Type B pancreatic cell (in vitro differentiated cells): ENCODE results near the gene PTPRR. TPM values are rescaled to one million over a fixed set of nuclear protein-coding genes. Genes with fewer than 3 reads are reported as not detected.

Experiments
- DNase-seq: peaks from one replicate; pipeline ENCODE4 v3.0.0; 2021; ENCODE audit warnings: mixed read lengths; ENCODE audit not compliant: unreplicated experiment; ENCODE audit errors: extremely low spot score
- H3K27ac Mint-ChIP-seq: 2 replicates; pipeline ENCODE4 v1.8.0; 2021; ENCODE audit warnings: mild to moderate bottlenecking, mixed read lengths
- H3K27me3 Mint-ChIP-seq: 2 replicates; pipeline ENCODE4 v1.8.0; 2021; ENCODE audit warnings: mixed read lengths
- H3K36me3 Mint-ChIP-seq: 2 replicates; pipeline ENCODE4 v1.8.0; 2021; ENCODE audit warnings: mixed read lengths
- H3K4me1 Mint-ChIP-seq: one replicate; pipeline ENCODE4 v1.8.0; 2021; ENCODE audit warnings: mixed read lengths; ENCODE audit not compliant: unreplicated experiment
- H3K4me3 Mint-ChIP-seq: 2 replicates; pipeline ENCODE4 v1.8.0; 2021; ENCODE audit warnings: mild to moderate bottlenecking, mixed read lengths
- H3K9me3 Mint-ChIP-seq: 2 replicates; pipeline ENCODE4 v1.8.0; 2021; ENCODE audit warnings: mixed read lengths
- total RNA-seq: library from RNA; stranded (reverse); gene quantifications from 2 replicates; pipeline ENCODE4 v1.2.1, GENCODE V29; 2021; ENCODE audit warnings: low replicate concordance
- TF ChIP-seq, protein P1 (sequence below): fragments of 200-600 bp; sonication (generic); conservative IDR thresholded peaks from 2 replicates; pipeline ENCODE4 v1.5.0; 2021; ENCODE audit warnings: antibody characterized with exemption, mild to moderate bottlenecking

PTPRR gene
- total RNA-seq, 1 donor from 2014 or later: 0.77 TPM

DNA sequence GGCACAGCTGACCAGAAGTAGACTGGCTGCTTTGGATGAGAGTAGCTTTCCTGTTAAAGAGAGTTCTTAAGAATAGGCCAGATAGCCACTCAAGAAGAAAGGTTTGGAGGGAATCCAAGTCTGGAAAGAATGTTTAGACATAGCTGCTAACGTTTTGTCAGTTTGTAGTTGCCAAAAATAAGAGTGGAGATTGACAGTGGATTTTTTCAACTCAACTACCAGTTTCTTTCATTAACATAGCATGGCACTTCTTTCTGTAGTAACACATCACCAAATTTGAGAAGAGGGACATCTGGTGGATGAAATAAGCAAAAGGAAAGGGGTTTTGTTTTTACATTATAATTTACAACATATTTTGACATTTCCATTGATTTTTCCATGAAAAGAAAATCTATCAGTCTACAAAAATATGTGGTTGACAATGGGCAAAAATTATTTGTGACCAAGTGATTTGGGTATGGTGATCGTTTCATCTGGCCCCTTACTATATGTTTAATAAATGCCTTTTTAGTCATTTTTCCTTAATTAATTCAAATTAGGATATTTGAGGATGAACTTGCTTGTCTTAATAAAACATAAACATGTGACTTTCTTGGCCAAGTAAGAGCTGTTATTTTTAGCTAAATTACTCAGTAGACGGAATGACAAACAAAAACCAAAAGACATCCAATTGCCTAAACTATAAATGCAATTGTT, 71.1 kb downstream of the PTPRR start:
- H3K27ac Mint-ChIP-seq: no peak overlapping the region
- H3K27me3 Mint-ChIP-seq: no peaks in the 10 kb centered on the region
- no peak for DNase-seq
- H3K4me1 Mint-ChIP-seq: peaks cover 5% of the 10 kb centered on the region
- no peaks in the 10 kb centered on the region for H3K36me3 Mint-ChIP-seq
- no peaks in the 10 kb centered on the region for H3K9me3 Mint-ChIP-seq
- TF ChIP-seq, protein P1, sequence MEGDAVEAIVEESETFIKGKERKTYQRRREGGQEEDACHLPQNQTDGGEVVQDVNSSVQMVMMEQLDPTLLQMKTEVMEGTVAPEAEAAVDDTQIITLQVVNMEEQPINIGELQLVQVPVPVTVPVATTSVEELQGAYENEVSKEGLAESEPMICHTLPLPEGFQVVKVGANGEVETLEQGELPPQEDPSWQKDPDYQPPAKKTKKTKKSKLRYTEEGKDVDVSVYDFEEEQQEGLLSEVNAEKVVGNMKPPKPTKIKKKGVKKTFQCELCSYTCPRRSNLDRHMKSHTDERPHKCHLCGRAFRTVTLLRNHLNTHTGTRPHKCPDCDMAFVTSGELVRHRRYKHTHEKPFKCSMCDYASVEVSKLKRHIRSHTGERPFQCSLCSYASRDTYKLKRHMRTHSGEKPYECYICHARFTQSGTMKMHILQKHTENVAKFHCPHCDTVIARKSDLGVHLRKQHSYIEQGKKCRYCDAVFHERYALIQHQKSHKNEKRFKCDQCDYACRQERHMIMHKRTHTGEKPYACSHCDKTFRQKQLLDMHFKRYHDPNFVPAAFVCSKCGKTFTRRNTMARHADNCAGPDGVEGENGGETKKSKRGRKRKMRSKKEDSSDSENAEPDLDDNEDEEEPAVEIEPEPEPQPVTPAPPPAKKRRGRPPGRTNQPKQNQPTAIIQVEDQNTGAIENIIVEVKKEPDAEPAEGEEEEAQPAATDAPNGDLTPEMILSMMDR: peak; percentile 69
- no peak overlapping the region for H3K4me3 Mint-ChIP-seq

DNA sequence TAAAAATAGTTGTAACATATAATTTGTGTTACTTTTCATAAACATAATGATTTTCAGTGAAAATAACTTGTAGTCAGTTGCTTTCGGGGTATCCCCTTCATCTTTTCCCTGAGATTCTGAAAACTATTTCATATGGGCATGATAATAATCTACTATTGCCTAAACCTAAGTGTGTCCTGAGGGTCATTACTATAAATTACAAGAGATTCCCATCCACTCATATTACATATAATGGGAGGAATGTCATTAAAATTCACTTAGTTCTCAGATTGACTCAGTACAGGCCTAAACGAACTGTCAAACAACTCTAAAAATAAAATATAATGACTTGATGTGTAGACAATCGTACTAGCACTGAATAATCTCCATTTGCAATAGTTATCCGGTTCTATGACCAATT, 72.7 kb downstream of the PTPRR start:
- no peak overlapping the region for H3K4me3 Mint-ChIP-seq
- no peaks in the 10 kb centered on the region for H3K27me3 Mint-ChIP-seq
- TF ChIP-seq, protein P1: no peak
- H3K36me3 Mint-ChIP-seq: no peaks in the 10 kb centered on the region
- H3K9me3 Mint-ChIP-seq: no peaks in the 10 kb centered on the region
- H3K4me1 Mint-ChIP-seq: peaks cover 4% of the 10 kb centered on the region
- H3K27ac Mint-ChIP-seq: no peak overlapping the region
- DNase-seq: no peak

DNA sequence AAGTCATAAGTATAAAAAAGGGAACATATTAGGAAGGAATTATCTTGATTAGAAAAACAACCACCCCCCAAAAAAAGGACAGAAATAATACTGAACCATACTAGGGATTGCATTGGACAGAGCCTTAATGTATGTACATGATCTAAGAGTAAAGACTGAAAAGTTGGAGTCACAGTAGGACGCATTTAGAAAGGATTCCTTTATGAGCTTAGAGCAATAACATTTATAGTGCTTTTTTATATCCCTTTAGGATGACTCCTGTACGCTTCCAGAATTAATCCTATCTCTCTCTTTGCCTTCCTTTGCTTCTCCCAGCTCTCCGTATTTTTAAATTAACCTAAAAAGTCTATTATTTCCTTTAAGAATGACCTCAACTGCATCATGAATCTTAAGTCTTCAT, 75.3 kb downstream of the PTPRR start:
- TF ChIP-seq, protein P1: no peak
- Mint-ChIP-seq H3K36me3 (no peaks in the 10 kb centered on the region), H3K4me1 (no peaks in the 10 kb centered on the region)

DNA sequence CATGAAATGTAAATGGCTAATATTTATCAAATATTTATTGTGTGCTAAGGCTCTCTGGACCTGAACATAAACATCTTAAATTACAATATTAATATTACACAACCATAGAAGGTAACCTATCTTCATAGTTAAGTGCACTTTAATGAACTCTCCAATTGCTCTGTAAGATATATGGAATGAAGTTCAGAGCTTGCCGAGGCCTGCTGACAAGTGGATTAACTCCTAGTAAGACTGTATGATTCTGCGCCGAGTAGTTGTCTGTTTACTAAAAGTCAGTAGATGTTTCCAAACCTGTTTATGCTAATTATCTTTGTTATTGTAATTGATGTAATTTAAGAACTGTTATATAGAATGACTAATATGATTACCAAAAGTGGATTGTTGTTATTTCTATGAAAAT, 77.2 kb downstream of the PTPRR start:
- Mint-ChIP-seq H3K4me3 (no peak overlapping the region), H3K36me3 (no peaks in the 10 kb centered on the region), H3K27me3 (no peaks in the 10 kb centered on the region), H3K9me3 (no peaks in the 10 kb centered on the region), H3K4me1 (no peaks in the 10 kb centered on the region), H3K27ac (no peak overlapping the region)
- TF ChIP-seq, protein P1: no peak
- no peak for DNase-seq

More for the DNA sequence above, 75.3 kb downstream of the PTPRR start:
- no peak overlapping the region for H3K4me3 Mint-ChIP-seq
- H3K9me3 Mint-ChIP-seq: no peaks in the 10 kb centered on the region
- no peak for DNase-seq
- no peak overlapping the region for H3K27ac Mint-ChIP-seq
- no peaks in the 10 kb centered on the region for H3K27me3 Mint-ChIP-seq

DNA sequence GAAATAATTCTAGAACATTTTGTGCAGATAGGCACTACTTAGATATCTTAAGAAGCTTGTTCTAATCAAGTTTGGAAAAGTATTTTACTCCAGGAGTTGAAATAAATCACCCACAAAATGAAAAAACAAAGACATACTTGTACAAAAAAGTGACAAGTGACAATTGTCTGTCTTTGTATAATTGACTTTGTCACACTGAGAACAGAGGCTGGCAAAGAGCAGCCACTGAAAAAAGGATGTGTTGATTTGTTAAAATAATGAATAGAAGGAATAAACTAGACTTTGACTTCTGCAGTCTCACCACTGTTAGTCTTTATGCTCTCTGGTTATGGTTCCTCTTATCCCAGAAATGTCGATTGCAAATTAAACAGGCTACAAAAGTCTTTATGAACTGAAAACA, 77.6 kb downstream of the PTPRR start:
- Mint-ChIP-seq H3K27ac (no peak overlapping the region), H3K9me3 (no peaks in the 10 kb centered on the region), H3K27me3 (no peaks in the 10 kb centered on the region), H3K36me3 (no peaks in the 10 kb centered on the region), H3K4me3 (no peak overlapping the region), H3K4me1 (no peaks in the 10 kb centered on the region)
- TF ChIP-seq, protein P1: no peak
- no peak for DNase-seq
